ENCODE data around the gene ADD3.

GRCh38 chr10:110016039-110016438 lies 8.3 kb downstream of the ADD3 start:
- peak in 7 of 12 donors; percentile 7 to 45 (median 25) for TF ChIP-seq CTCF (IDR thresholded peaks at IDR 0.05)
- TF ChIP-seq POLR2A (IDR thresholded peaks at IDR 0.05), result no peak

All from heart left ventricle (tissue), 13 donors.